ENCODE results near the gene KCNJ5.

- no peak for TF ChIP-seq E2F1 (CRISPR knock-in tag; IDR thresholded peaks at IDR 0.05)
- TF ChIP-seq JUN (CRISPR knock-in tag; IDR thresholded peaks at IDR 0.05) = no peak
- TF ChIP-seq USF2 (CRISPR knock-in tag; IDR thresholded peaks at IDR 0.05) = no peak
- no peak for TF ChIP-seq E2F4 (CRISPR knock-in tag; IDR thresholded peaks at IDR 0.05; ENCODE audit: borderline replicate concordance, low read depth)
- no peak for TF ChIP-seq CTCF (IDR thresholded peaks at IDR 0.05)
- no peak for TF ChIP-seq ERG (CRISPR knock-in tag; IDR thresholded peaks at IDR 0.05)
Measured at GRCh38 chr11:128927683-128928336, 36.7 kb downstream of the KCNJ5 start.

Measured in WTC11 (cell line).